UCSD-AML1 (cell line): ENCODE results near the gene PLEKHG4B.
"Not testable (repeated sequence)": the region's sequence is repeated elsewhere in the genome, so short reads cannot be mapped to it uniquely, and the experiment has no call there.

Source experiments
- DNase-seq: peaks from one replicate; lab custom pipeline; 2025; ENCODE audit not compliant: unreplicated experiment; lab: John Stamatoyannopoulos, UW

The PLEKHG4B gene

DNA sequence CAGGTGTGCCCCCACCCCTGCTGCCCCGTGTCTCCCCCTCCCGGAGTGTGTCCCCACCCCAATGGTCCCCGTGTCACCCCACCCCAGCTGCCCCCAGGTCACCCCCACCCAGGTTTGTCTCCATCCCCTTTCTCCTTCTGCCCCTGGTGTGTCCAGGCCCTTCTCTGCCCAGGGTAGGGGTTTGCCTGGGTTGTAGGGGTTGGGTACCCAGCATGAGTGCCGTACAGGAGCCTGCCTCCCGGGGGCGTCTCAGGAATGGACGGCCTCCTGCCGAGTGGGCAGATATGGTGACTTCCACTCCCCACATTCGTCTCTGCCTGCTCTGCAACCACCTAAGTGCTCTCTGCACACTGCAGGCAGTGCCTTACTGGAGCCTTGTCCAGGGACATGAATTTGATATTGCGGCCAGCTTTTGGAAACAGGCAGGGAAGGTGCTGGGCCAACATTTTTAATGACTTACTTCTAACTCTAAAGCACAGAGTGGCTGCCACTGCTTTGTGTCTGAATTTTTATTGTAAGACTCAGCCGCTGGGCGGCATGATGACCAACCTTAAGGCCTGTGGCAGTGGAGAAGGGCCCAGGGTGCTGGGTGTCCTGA is 106.0 kb downstream of the PLEKHG4B start:
- no peak for DNase-seq

DNA sequence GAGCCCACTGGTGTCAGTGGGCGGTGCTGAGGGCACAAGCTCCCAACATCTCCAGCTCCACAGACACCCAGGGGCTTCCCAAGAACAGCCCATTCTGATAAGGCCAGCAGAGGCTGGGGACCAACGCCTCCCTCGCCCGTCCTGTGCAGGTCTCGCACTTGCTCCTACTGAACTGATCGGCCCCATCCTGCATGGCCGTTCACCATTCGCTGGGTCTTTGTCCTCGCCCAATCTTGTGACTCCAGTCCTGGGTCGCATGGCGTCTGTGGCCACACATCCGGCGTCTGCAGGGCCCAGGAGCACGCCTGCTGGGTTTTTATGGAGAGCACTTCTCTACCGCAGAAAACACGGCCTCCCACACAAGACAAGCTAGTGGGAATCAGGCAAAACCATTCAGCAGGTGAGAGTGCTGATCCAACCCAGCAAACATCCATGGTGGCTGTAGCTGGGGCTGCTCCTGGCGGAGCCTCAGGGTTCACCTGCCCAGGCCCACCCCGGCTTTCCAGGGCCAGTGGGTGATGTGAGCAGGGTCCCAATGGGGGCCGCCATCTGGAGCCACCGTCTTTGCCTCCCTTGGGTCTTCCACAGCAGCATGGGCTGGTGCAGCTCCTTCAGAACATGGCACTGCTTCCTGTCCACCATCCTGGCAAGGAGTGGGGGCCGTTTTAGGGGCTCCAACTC is 106.7 kb downstream of the PLEKHG4B start:
- no peak for DNase-seq

DNA sequence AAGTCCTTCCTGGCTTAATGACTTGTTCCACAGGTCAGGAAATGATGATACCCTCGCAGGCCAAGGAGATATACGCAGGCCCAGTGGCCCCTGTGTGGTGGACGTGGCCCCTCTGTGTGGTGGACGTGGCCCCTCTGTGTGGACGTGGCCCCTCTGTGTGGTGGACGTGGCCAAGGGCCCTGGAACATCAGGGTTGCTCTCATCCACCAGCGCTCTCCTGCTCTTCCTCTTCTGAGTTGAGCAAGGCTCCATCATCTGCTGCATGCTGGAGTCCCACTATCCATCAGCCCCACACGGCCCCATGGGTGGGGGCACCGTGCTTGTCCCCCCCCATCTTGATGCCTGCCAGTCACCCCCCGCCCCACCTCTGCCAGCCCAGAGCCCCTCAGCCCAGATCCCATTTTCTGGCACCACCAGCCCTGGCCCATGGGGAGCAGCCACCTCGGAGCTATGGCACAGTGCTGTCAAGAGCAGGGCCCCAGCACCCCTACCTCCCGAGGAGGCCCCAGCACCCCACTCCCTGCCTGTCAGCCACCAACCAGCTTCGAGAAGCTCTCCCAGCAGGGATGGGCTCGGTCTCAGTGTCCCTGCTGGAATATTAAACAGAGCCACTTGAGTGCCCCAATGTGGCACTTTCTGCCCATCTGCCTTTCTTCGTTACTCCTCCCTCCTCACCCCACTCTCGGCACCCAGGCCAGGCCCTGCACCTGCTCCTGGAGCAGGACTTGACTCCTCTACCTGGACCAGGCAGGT is 107.4 kb downstream of the PLEKHG4B start:
- no peak for DNase-seq

DNA sequence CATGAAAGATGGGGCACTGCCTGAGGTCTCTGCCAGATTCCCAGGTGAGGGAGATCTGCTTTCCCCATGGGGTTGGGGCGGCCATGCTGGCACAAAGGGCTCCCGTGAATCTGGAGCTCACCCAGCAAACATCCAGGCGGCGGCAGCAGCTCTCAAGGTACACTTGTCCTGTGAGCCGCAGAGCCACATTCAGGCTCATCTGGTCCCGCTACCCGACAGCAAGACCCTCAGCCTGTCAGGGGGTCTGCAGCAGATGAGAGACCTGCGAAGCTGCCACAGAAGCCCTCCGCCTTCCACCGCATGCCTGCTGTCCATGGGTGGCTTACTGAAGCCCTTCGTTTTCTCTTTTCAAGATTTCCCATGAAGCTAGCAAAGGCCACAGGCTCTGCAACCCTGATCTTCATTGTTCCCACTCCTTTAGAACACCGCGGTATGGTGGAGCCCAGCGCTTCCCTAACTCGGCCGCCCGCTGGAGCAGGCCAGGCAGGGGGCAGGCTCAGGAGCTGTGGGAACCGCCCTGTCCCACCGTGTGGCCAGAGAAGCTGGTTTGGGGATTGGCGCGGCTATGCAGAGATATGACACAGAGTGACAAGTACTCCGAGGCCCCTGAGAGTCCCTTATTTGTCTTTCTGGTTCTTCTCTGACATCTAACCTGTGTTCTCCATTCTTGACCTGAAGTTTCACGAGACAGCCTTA is 108.1 kb downstream of the PLEKHG4B start:
- DNase-seq: no peak

DNA sequence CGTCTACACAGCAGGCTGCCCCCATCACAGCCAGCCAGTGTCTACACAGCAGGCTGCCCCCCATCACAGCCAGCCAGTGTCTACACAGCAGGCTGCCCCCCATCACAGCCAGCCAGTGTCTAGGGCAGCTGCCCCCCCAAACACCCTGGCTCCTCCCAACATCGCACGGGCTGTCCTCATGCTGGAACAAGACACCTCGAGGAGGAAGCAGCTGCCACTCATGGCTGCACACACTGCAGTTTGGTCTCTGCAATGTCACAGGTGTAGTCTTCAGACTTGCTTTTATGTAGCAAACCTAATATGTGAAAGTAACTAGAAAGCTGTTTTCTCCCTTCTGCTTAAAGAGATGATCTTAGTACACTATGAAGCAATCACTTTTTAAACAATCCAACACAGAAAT is 109.0 kb downstream of the PLEKHG4B start:
- DNase-seq: no peak

DNA sequence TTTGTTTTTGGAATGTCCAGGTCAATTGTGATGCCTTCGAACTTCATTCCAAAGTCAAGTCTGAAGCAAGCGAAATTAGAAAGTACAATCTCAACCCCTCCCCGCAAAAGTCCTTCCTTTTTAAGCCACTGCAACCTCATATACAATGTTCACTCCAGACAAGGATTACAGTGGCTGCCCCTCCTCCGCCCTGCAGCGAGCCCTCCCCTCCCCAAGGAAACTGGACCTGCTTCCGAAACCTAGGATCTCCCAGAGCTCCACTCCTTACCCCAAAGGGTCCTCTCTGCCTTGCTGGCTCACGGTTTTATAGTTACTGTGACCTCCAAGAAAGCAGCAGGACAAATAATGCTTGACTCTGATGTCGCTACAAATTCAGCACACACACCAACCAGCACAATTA is 109.7 kb downstream of the PLEKHG4B start:
- DNase-seq: no peak

DNA sequence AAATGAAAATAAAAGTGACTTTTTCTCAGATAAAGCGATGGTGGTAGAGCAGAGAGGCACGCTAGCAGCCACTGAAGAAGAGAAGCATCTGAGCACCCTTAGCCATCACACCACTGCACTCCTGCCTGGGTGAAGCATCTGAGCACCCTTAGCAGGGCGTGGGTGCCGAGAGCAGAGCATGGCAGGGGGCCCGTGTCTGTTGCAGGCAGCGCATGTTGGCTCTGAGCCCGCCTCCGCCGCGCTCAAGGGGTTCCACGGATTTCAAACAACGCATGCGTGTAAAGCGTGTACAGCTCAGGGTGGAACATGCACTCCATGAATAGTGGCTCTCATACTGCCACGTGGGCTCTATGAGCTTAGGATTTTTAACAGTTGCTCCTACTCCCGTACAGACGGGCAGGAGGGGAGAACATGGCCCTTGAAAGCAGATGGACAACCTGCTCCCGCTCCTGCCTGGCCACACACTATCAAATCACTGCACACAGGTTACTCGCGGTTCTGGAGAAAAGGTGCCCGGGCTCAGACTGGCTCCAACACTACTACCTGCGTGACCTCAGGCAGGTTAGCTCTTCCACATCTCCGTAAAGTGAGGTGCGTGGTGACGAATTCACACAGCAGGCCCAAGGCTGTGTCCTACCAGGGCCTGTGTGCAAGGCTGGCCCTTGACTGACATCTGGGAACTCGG is 111.4 kb downstream of the PLEKHG4B start:
- DNase-seq: no peak

DNA sequence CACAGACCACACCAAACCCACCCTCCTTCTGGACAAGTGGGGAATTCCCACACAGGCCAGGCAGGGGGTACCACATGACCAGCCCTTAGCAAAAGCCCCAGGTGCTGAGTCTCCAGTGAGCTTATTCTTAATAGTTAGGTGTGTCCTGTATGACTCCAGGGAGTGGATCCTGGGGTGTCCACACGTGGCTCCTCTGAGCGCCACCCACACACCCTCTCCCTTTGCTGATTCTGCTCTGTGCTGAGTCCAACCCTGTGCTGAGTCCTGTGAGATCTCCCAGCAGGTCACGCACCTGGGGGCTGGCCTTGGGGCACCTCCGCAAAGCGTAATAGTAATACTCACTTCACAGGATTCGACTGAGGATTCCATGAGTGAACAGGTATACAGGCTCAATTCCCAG is 112.0 kb downstream of the PLEKHG4B start:
- DNase-seq: no peak

DNA sequence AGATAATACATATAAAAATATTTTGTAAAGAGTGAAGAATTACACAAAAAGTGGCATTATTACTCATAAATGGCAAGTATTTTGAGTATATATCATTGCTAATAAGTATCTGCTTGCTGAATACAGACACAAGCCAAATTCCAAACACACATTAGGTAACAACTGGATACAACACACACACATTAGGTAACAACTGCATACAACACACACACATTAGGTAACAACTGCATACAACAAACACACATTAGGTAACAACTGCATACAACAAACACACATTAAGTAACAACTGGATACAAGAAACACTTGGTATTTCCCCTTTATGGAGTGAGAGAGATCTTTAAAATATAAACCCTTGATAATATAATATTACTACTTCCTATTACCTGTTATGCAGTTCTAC is 112.5 kb downstream of the PLEKHG4B start:
- DNase-seq: no peak

DNA sequence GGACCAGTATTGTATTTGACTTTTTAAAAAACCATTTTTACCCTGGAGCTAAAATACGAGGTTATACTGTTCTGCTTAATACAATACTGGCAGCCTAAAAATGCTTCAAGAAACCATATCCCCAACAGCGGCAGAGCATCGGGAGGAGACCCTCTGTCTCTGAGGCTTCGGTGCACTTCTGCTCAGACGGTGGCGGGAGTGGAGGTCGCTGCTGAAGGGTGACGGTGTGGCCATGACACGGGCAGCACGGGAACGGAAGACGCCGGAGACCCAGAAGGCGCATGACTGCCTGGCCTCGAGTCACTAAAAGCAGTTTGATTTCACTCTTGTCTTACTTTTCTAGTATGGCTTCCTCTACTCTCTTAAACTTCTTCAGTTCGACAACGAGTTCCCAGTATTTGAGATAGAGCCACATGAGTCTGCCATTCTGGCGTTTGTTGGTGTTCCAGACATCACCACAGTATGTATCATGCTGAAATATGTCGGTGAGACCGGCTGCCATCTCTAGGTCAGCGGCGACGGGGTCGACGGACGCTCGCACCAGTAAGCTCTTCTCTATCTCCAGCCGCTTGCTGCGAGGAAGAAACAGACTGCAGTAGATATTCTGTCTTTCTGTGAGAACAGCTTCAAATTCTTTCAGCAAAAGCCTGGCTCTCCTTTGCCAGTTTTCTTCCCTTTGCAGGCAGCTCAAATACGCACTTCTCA is 113.2 kb downstream of the PLEKHG4B start:
- no peak for DNase-seq

DNA sequence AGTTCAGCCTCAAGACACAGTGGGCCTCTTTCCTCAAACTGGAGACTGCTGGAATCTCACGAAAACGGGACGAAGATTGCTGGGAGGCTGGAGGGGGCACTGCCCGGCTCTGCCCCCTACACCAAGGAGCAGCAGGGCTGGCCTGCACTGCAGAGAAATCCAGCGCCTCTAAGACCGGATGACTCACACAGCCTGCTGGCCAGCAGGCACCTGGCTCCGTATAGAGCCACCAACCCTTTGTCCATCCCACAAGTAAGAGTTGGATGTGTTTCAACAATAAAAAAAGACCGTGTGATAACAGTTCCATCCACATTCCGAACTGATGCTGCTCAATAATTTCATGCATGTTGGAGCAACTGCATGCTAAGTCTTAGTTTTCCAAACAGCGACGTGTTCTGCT is 114.4 kb downstream of the PLEKHG4B start:
- no peak for DNase-seq

DNA sequence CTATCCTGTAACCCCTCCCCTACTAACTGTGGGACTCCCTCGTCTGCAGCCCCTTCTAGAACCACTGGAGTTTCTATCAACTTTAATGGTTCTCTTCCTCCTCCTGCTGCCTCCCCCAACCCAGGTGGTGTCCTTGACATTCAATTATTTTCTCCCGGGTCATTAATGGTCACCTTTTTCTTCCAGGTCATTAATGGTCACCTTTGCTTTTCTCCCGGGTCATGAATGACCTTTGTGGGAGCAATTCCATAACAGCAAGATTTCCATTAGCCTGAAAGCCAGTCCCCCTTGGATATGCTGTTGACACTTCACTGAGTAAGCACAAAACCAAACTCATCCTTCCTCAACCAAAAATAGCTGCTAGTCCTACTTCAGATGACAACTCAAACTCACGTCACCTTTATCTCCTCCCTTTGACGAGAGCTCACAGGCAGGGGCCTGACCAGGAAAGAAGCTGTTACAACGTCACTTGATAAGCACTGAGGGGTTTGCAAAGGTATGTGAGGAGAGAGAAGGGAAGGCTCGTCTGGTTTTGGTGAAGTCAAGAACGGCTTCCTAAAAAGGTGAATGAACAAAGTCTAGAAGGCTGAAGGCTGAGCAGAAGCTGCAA is 115.1 kb downstream of the PLEKHG4B start:
- DNase-seq: no peak

DNA sequence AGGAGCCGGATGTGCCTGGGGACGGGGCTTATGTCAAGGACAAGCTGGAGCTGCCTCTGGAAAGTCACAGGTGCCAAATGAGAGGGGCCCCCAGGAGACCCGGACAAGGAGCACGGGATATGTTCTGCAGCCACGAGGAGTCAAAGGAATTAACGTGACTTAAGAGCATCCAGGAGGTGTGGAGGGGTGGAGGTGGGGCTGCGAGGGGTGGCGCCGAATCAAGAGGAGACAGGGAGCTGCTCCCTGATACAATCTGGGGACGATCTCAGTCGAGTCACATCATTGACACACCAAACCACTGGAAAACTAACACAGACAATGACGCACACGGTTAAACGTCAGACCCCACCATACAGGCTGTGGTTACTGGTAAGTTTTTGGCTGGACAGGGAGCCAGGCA is 115.6 kb downstream of the PLEKHG4B start:
- DNase-seq: no peak

DNA sequence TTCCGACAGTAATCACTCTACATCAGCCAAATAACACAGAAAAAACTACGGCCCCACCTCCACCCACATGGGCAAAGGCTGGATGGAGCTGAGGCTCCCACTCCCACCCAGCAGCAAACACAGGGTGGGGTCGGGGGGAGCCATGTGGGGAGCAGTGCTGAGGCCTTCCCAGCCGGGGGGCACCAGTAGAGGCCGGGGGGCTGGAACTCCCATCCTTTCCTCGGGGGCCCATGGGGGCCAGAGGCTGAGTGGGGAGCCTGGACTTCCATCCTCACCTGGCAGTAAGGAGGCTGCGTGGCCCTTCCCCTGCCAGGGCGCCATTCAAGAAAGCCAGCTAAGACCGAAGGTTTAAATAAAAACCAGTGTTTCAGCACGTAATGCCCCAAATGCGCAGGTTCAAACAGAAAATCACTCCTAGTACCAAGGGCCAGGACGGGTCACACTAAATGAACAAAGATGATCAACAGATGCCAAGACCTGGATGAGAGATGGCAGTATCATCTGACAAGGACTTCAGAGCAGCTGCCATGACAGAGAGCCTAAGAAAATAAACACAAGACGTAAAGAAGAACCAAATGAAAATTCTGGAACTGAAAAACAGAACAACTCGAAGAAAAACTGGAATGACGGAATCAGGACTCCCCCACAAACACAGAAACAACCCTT is 116.6 kb downstream of the PLEKHG4B start:
- DNase-seq: no peak

DNA sequence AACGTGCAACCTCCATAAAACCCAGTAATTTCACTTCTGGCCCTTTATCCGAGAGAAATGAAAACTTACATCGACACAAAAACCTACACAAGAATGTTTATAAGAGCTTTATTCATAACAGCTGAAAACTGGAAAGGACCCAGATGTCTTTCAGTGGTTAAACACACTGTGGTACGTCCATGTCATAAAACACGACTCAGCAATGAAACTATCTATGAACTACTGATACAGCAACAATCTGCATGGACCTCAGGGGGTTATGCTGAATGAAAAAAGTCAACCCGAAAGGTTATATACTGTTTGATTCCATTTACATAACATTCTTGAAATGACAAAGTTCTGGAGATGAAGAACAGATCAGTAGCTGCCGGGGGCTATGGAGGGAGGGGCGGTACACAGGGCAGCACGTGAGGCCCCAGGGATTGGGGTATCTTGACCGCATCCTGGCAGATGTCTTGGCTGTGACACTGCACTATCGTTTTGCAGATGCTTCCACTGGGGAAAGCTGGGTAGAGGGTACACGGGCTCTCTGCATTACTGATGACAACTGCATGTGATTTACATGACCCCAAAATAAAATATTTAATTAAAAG is 121.9 kb downstream of the PLEKHG4B start:
- no peak for DNase-seq

DNA sequence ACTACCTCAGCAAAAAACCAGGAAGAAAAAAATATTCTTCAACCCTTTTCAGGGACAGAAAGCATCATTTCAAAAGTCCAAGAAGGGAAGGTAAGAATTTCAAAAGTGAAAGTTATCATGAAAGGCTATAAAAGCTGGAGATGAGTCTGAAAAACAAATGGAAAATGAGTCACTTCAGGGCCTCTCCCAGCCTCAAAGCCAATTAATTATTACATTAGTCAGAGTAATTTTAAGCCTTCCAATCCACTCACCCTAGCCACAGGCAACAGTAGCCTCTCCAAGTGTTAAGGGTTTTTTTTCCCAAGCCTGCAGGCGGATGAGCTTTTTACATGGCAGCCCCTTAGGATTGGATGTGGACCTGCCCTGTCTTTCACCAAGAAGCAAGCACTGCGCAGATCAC is 123.3 kb downstream of the PLEKHG4B start:
- DNase-seq: not testable (repeated sequence)

DNA sequence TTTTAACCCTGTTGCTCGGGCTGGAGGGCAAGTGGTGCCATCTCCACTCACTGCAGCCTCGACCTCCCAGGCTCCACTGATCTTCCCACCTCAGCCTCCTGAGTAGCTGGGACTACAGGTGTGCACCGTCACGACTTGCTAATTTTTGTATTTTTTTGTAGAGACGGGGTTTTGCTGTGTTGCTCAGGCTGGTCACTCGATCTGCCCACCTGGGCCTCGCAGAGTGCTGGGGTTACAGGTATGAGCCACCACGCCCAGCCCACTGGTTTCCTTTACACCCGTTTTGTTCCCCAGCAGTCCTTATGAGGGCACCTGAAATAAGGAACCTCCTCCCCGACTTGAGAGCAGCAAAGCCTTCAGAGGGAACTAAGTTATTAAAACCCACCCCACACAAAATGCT is 124.1 kb downstream of the PLEKHG4B start:
- not testable (repeated sequence) for DNase-seq

DNA sequence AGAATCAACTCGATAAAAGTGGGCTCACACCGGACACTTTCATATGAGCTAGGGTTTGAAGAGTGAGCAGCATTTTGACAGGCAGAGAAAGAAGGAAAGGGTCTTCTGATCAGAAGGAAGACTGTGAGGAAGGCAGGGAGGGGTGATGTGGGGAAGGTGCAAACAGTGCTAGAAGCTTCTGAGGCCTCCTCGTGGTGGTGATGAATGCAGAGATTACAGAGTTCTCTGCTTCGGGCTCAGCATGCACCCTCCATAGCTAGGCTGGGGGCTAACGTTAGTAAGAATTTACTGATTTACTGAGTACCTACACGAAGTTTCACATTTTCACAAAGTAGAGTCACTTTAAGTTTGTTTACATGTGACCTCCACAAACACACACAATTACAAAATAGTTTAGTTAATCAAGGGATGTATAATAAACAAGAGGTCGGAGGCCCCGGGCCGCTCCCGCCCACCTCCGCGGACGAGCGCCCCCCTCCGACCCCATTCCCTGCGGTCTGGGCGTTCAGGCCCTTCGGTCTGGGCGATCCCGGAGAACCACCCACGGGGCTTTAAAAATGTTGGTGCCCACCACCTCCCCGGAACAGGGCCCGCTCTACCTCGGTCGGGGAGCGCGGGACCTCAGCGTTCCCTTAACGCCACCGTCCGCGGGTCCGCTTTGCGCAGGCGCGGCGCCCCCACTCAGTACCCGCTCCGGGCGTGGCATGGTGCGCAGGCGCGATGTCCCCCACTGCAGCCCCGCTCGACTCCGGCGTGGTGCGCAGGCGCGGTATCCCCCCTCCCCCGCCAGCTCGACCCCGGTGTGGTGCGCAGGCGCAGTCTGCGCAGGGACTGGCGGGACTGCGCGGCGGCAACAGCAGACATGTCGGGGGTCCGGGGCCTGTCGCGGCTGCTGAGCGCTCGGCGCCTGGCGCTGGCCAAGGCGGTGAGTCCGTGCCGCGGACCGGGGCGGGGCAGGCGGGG is 125.8 kb downstream of the PLEKHG4B start, which contains the start of the genes CCDC127 and SDHA:
TSS of gene CCDC127 (minus strand) at position 660 of the 963 bp plus-strand sequence. CDS start 1,304 bp downstream, outside the sequence.
TSS of gene SDHA (plus strand) at position 827 of the 963 bp plus-strand sequence. CDS start at position 863, 36 bp downstream.
- DNase-seq: peak; percentile 99
